ENCODE results near the gene ACVR2A.

Gene ACVR2A

GRCh38 chr2:147927053-147927588, 82.3 kb downstream of the ACVR2A start:
- no peak for DNase-seq

- DNase-seq = no peak
Observed at GRCh38 chr2:147933931-147934330, 89.1 kb downstream of the ACVR2A start.

GRCh38 chr2:147934881-147935620, 90.2 kb downstream of the ACVR2A start:
- DNase-seq = no peak

DNA sequence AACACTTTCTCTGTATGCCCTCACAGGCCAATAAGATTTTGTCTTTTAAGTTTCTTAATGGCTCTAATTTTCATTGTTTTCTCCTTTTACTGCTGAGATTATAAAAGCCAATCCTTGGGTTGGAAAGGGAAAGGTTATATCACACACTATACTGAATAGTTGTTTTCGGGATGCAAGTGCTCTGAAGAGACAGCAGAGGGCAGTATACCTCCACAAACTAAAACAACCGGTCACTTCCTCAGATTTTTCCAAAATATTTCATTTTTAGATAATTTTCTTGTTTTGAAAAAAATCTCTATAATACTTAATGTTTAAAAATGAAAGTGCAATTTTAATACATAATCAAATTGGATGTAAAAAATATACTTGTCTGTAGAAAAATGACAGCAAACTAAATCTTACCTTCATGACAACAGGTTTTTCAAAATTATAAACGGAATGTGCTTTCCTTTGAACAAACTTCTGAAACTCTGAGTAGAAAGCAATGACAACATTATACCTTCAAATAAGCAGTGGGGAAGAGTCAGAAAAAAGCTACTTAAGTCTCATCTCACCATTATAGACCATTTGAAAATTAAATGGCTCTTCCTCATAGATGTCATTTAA, 93.0 kb downstream of the ACVR2A start:
- DNase-seq = no peak

DNA sequence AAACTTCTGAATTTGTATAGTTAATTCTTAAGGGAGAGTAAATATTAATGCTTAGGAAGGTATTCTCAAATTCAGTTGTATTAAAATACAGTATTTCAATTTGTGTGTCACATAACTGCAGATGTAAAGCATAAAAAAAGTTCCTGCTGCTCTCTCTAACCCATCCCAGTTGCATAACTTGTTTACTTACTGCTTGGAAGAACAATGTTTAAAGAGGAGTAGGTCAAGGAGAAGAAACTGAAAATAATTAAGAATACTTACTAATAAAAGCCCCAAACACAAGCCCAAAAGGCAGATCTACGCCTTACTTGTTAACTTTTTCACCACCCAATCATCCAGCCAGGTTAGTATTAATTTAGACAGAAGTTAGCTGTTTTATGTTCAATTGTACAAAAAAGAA, 94.5 kb downstream of the ACVR2A start:
- no peak for DNase-seq

- no peak for DNase-seq
Observed at GRCh38 chr2:147945660-147946059, 100.8 kb downstream of the ACVR2A start.

GRCh38 chr2:147952118-147952517, 107.3 kb downstream of the ACVR2A start:
- DNase-seq = no peak

DNA sequence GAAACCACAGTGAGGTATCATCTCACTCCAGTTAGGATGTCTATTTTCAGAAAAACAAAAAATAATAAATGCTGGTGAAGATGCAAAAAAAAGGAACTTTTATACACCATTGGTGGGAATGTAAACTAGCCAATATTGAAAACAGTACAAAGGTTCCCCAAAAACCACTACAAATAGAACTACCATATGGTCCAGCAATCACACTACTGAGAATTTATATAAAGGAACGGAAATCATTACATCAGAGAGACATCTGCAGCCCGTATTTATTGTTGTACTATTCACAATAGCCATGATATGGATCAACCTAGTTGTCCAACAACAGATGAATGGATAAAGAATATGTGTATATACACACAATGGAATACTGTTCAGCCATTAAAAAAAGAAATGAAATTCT, 123.7 kb downstream of the ACVR2A start:
- no peak for DNase-seq

GRCh38 chr2:147976102-147976501, 131.3 kb downstream of the ACVR2A start:
- no peak for DNase-seq

GRCh38 chr2:147977679-147978078, 132.8 kb downstream of the ACVR2A start:
- no peak for DNase-seq

All from stimulated activated CD4-positive, alpha-beta T cell treated with anti-CD3 and anti-CD28 coated beads, Interleukin-4, amount 100 ng/mL, for 4 hours (primary cell).